DMS153 (cell line): ENCODE results near the gene PIP5K1B.

Experiments
- DNase-seq: peaks from one replicate; lab custom pipeline; 2025; lab: John Stamatoyannopoulos, UW

PIP5K1B gene

GRCh38 chr9:68852941-68853340 lies 147.9 kb downstream of the PIP5K1B start:
- no peak for DNase-seq

GRCh38 chr9:68859347-68859746 lies 154.3 kb downstream of the PIP5K1B start:
- no peak for DNase-seq

- no peak for DNase-seq
Measured at GRCh38 chr9:68860419-68860818, 155.4 kb downstream of the PIP5K1B start.

GRCh38 chr9:68861436-68861835 lies 156.4 kb downstream of the PIP5K1B start:
- no peak for DNase-seq

- DNase-seq = no peak
Measured at GRCh38 chr9:68867066-68867465, 162.0 kb downstream of the PIP5K1B start.

GRCh38 chr9:68869022-68869421 lies 164.0 kb downstream of the PIP5K1B start:
- no peak for DNase-seq

- DNase-seq = no peak
Measured at GRCh38 chr9:68870086-68870485, 165.0 kb downstream of the PIP5K1B start.

GRCh38 chr9:68871236-68871635 lies 166.2 kb downstream of the PIP5K1B start:
- no peak for DNase-seq

GRCh38 chr9:68872026-68872501 lies 167.0 kb downstream of the PIP5K1B start:
- peak; percentile 39 for DNase-seq

GRCh38 chr9:68873179-68873578 lies 168.1 kb downstream of the PIP5K1B start:
- DNase-seq = no peak

GRCh38 chr9:68876273-68876672 lies 171.2 kb downstream of the PIP5K1B start:
- DNase-seq = no peak

- DNase-seq = no peak
Measured at GRCh38 chr9:68876681-68877080, 171.6 kb downstream of the PIP5K1B start.

- DNase-seq = no peak
Measured at GRCh38 chr9:68877219-68877618, 172.2 kb downstream of the PIP5K1B start.

GRCh38 chr9:68878450-68878849 lies 173.4 kb downstream of the PIP5K1B start:
- no peak for DNase-seq

- DNase-seq = no peak
Measured at GRCh38 chr9:68883224-68883623, 178.2 kb downstream of the PIP5K1B start.

GRCh38 chr9:68887232-68887631 lies 182.2 kb downstream of the PIP5K1B start:
- no peak for DNase-seq

- DNase-seq = no peak
Measured at GRCh38 chr9:68894502-68894901, 189.5 kb downstream of the PIP5K1B start.

- DNase-seq = no peak
Measured at GRCh38 chr9:68895741-68896478, 190.9 kb downstream of the PIP5K1B start.

GRCh38 chr9:68896486-68896885 lies 191.4 kb downstream of the PIP5K1B start:
- no peak for DNase-seq

- no peak for DNase-seq
Measured at GRCh38 chr9:68897577-68898145, 192.6 kb downstream of the PIP5K1B start.

- no peak for DNase-seq
Measured at GRCh38 chr9:68898781-68899439, 193.9 kb downstream of the PIP5K1B start.

GRCh38 chr9:68904454-68904853 lies 199.4 kb downstream of the PIP5K1B start:
- no peak for DNase-seq

- DNase-seq = no peak
Measured at GRCh38 chr9:68905129-68905528, 200.1 kb downstream of the PIP5K1B start.
